SH-SY5Y (cell line): Measurements from ENCODE around the gene PRDM16.

Experiments
- GATA2 ChIP-seq: IDR thresholded peaks from 2 replicates; pipeline ENCODE4 v1.6.1; 2011; ENCODE audit warnings: mild to moderate bottlenecking, low read depth, low read length
- GATA3 ChIP-seq: IDR thresholded peaks from 2 replicates; pipeline ENCODE4 v1.6.1; 2011; ENCODE audit warnings: low read depth, mild to moderate bottlenecking, low read length, moderate library complexity

DNA sequence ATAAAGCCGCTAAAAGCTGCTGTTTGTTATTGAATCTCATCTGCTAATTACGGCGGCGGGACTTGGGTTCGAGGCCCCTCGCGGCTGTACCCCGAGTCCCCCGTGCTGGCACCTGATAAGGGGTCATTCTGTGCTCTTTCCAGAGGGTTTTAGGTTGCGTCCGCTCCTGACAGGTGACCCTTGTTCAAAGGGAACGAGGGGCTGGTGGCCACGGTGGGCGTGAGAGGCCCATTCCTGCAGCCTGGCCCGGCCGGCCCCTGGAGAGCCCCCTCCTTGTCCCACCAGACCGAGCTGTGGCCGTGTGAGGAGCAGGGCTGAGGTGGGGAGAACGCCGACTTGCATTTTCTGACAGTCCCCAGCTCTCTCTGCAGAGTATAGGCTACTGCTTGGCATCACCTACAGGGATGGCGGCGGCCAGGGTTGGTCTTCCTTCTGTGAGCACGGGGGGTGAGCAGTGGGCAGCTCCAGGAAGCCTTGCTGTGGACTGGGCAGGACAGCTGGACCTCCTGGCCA, 12.2 kb downstream of the PRDM16 start:
- TF ChIP-seq GATA2 (no peak), GATA3 (no peak)
